GM12891 (cell line): ENCODE results near the gene PDZD7.

Experiments
- DNase-seq: peaks from one replicate; pipeline ENCODE4 v3.0.0; 2011; ENCODE audit warnings: low spot score; ENCODE audit not compliant: insufficient read length
- FAIRE-seq: peaks from 2 replicates; lab custom pipeline; 2011; peaks lifted over from hg19 to GRCh38; lab: Jason Lieb, UNC
- PAX5 ChIP-seq: IDR thresholded peaks from 2 replicates; pipeline ENCODE4 v1.6.1; 2011; ENCODE audit warnings: low read length, moderate library complexity, mild to moderate bottlenecking; ENCODE audit not compliant: insufficient read depth, severe bottlenecking
- POLR2A ChIP-seq: IDR thresholded peaks from 2 replicates; pipeline ENCODE4 v1.6.1; 2011; ENCODE audit warnings: low read depth, low read length, control low read depth
- POLR2AphosphoS5 ChIP-seq: IDR thresholded peaks from 2 replicates; pipeline ENCODE4 v1.6.1; 2011; ENCODE audit warnings: low read depth, low read length, control low read depth
- POU2F2 ChIP-seq: IDR thresholded peaks from 2 replicates; pipeline ENCODE4 v1.6.1; 2011; ENCODE audit warnings: low read depth, mild to moderate bottlenecking, control low read depth, low read length, moderate library complexity
- SPI1 ChIP-seq: IDR thresholded peaks from 2 replicates; pipeline ENCODE4 v1.6.1; 2011; ENCODE audit warnings: low read depth, low read length, control low read depth
- TAF1 ChIP-seq: IDR thresholded peaks from 2 replicates; pipeline ENCODE4 v1.6.1; 2011; ENCODE audit warnings: low read depth, low read length, control low read depth

PDZD7 gene

DNA sequence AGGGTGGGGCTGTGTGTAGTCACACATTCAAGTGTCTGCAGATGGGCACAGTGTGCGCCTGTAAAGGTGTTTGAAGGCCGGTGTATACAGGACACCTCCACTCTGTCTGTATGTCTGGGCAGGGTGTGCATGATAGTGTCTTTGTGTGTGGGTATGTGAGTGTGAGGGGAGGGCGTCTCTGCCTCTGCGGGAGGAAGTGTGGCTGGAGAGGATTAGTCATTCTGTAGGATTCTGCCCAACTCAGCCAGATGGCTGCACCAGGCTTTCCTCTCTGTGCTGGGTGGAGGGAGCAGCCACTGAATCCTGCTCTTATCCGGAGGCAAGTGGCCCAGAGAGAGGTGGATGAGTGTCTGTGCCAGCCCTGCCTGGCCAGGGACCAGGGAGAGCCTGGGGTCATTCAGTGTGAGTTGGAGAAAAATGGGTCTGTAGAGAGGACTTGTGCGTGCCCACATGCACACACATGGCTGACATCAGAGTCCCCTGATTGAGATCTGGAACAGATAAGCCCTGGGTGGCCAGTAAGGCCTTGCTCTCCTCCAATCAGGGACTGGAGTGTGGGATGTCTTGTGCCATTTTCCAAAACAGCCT lies 1.8 kb upstream of the PDZD7 start:
- TF ChIP-seq PAX5: no peak
- no peak for TF ChIP-seq POLR2A
- TF ChIP-seq TAF1: no peak
- TF ChIP-seq POLR2AphosphoS5: no peak
- TF ChIP-seq SPI1: no peak
- no peak for TF ChIP-seq POU2F2
- no peak for DNase-seq
- FAIRE-seq: peak; percentile 9

DNA sequence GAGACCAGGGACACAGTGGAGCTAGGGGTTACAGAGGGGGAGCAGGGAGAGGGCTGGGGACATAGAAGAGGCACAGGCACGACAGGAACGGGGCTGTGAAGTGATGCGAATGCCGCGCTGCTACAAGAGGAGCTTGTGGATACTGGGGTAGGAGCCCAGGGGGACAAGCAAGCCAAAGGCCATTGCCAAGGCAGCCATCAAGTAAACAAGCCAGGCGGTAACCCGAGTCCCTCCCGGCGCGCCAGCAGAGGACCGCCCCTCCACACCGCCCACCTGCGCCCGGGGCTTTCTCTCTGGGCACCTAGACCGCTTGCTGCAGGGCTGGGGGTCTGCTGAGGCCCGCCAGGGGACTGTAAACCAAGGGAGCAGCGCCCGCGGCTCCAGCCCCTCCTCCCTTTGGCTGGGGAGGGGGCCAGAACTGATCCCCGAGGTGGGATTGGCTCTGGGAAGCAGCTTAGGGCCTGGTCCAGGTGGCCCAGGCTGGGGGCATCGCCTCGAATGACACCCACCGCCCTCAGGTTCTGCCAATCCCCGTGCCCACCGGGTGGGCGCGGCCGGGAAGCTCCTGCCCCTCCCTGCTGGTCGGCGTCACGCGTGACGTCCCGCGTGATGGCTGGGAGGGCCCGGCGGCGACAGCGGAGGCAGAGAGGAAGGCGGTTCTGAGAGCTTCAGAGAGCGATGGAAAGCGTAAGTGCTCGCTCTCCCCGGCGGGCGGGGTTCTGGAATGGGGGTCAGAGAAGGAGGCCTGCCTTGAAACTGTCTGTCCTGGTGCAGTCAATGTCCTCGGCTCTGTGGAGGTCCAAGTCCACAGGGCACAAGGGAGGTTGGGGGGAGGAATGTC lies 1.1 kb upstream of the PDZD7 start:
- no peak for TF ChIP-seq POLR2A
- no peak for TF ChIP-seq PAX5
- no peak for TF ChIP-seq POLR2AphosphoS5
- TF ChIP-seq SPI1: no peak
- no peak for TF ChIP-seq POU2F2
- TF ChIP-seq TAF1: no peak
- FAIRE-seq (peak; percentile 54), DNase-seq (no peak)

DNA sequence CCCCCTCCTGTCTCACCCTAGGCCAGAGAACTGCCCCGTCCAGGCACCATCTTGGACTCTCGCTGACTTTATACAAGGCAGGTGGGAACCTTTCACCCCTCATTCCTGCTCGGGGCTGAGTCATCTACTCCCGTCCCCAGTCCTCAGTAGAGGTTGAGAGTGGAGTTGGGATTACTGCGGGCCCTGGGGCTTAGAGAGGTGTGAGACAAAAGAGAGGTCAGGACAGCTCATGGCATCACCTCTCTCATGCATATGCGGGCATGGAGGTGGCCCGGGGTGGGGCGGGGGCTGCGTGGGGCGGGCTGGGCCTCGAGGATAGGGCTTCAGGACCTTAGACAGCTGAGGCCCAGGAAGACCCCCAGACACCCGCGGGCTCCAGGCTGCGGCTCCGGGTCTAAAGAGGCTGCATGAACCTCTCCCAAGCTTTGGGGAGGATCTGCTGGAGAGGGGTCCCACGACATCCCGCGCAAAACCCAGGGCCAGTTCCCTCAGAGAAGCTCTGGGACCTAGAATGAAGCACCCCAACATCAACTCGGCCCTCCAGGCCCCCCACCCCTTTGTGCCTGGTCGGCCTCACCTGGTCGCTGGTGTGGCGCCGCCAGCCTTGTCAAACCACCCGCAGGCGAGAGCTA lies 317 bp downstream of the PDZD7 start:
- TF ChIP-seq TAF1 (no peak), SPI1 (no peak), POLR2AphosphoS5 (no peak), POU2F2 (no peak), PAX5 (no peak), POLR2A (no peak)
- DNase-seq: no peak
- no peak for FAIRE-seq

DNA sequence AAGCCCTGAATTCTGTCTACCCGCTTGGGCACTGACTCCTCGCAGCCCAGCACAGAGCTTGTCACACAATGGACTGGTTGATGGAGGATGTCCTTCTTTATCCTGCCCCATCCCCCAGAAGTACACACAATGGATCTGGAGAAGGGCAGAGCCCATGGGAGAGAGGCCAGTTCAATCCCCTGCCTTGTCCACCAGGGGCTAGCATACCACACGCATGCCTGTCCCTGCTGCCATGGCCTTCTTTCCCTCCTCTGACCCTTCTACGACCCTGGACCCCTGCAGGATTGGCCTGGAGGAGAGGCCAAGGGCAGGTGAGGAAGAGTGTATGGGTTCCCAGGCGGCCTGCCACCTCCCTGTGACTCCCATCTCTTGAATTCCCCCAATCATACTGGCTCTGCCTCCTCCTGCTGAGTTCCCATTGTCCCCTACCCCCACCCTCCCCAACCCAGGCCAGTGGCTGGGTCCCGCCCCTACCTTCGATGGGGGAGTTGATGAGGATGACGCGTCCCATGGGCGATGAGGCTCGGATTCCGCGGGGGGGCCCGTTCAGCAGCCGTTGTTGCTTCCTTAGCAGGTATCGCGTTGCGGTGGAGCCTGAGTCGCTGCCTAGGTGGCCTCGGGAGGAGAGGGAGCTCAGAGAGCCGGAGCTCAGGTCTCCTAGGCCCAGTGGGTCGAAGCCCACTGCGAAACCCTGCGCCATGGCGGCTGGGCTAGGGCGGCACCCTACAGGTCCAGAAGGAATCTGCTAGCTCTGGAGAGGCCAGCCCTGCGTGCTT lies 1.2 kb downstream of the PDZD7 start:
- FAIRE-seq: no peak

DNA sequence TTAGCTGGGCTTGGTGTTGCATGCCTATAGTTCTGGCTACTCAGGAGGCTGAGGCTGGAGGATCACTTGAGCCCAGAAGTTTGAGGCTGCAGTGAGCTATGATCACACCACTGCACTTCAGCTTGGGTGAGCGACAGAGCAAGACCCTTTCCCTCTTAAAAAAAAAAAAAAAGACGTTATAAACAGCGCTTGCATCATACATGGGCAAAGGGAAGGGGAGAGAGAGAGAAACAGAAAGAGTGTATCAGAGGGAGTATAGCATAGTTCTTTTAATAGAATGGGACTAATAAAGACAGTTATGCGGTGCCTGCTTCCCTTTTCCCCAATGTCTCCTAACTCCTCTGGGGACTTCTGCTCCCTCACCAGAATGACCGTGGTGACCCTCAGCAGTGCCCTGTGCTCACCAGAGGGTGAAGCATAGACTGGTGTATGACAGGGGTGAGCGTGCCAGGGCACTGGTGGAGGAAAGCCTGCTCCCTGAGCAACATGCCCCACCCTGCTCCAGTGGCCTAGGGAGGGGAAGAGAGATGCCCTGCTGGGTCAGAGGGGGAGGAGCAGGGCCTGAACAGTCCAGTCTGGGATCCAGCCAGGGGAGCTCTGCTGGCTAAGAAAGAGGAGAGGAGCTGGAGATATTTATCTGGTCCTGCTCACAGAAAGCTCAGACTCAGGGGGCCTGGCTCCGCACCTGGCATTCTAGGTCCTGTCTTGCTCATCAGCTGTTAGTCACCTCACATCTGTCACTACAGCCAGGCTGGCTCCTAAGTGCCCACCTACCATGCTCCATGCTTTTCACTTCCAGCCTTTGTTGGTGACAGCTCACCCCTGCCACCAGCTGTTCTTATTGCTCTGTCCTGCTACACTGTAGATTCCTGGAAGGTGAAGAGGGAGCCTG lies 2.2 kb downstream of the PDZD7 start:
- DNase-seq: no peak
- no peak for FAIRE-seq
- no peak for TF ChIP-seq POLR2A
- TF ChIP-seq SPI1: no peak
- TF ChIP-seq POLR2AphosphoS5: no peak
- TF ChIP-seq TAF1: no peak
- TF ChIP-seq POU2F2: no peak
- TF ChIP-seq PAX5: no peak

More for the DNA sequence above, 1.2 kb downstream of the PDZD7 start:
- no peak for TF ChIP-seq POU2F2
- no peak for TF ChIP-seq PAX5
- no peak for TF ChIP-seq SPI1
- TF ChIP-seq POLR2A: no peak
- TF ChIP-seq POLR2AphosphoS5: no peak
- no peak for TF ChIP-seq TAF1
- no peak for DNase-seq

DNA sequence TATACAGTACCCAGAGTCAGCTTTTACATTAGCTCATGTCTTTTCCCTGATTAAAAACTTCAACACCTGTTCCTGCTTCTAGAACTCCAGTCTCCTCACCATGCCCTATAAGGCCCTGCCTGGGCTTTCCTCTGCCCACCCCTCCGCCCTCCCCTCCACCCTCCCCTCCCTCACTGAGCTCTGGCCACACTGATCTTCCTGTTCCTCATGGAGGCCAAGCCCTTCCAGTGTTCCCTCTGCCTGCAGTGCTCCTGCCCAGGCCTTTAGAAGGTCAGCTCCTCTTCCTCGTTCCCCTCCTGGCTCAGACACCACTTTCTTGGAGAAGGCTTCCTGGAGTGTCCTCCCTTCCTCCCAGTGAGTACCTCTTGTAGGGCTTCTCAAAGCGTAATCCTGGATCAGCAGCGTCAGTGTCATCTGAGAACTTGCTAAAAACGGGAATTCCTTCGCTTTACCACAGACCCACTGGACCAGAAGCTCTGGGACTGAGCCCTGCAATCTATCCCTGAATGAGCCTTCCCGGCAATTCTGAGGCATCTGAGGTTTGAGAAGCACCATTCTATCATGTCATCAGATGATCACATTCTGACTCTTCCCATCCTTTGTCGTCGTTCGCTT lies 3.7 kb downstream of the PDZD7 start:
- TF ChIP-seq POLR2A (no peak), TAF1 (no peak), POU2F2 (no peak), PAX5 (no peak)
- no peak for FAIRE-seq
- no peak for DNase-seq

DNA sequence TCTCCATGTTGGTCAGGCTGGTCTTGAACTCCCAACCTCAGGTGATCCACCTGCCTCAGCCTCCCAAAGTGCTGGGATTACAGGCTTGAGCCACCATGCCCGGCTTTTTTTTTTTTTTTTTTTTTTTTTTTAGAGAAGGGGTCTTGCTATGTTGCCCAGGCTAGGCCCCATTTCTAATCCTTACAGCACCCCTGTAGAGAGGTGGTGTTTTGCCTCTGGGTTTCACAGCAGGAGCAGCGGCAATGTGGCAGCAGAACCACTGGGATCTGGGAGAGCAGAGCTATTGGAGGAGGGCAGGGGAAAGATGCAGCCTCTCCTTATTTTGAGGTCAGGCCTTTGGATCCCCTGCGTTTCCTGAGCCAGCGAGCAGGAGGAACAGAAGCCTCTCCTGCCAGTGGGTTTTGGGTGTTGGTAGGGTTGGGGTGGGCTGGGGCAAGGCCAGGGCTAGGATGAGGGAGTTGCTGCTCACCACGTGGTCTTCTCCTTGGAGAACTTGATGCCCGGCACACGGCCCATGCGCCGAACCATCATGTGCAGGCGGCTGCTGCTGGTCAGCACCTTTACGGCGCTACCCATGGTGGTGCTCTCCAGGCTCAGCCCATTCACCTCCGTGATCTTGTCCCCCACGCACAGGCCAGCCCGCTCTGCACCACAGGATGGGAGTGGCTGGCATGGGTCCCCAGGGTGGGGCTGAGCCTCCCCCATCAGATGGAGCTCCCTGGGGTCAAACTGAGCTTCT lies 7.8 kb downstream of the PDZD7 start:
- TF ChIP-seq SPI1: no peak
- no peak for TF ChIP-seq POLR2A
- TF ChIP-seq TAF1: no peak
- TF ChIP-seq POLR2AphosphoS5: no peak
- TF ChIP-seq POU2F2: no peak
- TF ChIP-seq PAX5: no peak
- FAIRE-seq (no peak), DNase-seq (no peak)
